ENCODE measurements around the gene ARID4B. TPM values are rescaled to one million over a fixed set of nuclear protein-coding genes. Genes with fewer than 3 reads are reported as not detected.
A peak's percentile ranks its signal among the peaks of the same experiment; 100 is the strongest.

The ARID4B gene
- total RNA-seq, 4 donors from 2014 or later: 26.7 to 49.2 (median 39.1) TPM

- H3K27me3 ChIP-seq: no peaks in the 10 kb centered on the region
- peak overlapping the region in 1 of 2 donors; percentile 93 for H3K4me3 ChIP-seq
- no peak for ATAC-seq
- WGBS, 2 donors (ENCODE audit: low coverage in 1 of 2): 8 to 12% methylated on average over 3 of the region's 3 CpGs
- peak overlapping the region in 1 of 4 donors; percentile 6 for H3K27ac ChIP-seq
- no peak for TF ChIP-seq POLR2AphosphoS5 (IDR thresholded peaks at IDR 0.05)
- no peak for TF ChIP-seq POLR2A (IDR thresholded peaks at IDR 0.05)
- TF ChIP-seq, protein P1, sequence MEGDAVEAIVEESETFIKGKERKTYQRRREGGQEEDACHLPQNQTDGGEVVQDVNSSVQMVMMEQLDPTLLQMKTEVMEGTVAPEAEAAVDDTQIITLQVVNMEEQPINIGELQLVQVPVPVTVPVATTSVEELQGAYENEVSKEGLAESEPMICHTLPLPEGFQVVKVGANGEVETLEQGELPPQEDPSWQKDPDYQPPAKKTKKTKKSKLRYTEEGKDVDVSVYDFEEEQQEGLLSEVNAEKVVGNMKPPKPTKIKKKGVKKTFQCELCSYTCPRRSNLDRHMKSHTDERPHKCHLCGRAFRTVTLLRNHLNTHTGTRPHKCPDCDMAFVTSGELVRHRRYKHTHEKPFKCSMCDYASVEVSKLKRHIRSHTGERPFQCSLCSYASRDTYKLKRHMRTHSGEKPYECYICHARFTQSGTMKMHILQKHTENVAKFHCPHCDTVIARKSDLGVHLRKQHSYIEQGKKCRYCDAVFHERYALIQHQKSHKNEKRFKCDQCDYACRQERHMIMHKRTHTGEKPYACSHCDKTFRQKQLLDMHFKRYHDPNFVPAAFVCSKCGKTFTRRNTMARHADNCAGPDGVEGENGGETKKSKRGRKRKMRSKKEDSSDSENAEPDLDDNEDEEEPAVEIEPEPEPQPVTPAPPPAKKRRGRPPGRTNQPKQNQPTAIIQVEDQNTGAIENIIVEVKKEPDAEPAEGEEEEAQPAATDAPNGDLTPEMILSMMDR (IDR thresholded peaks at IDR 0.05): no peak
- no peak for TF ChIP-seq EP300 (IDR thresholded peaks at IDR 0.05)
- H3K36me3 ChIP-seq: no peaks in the 10 kb centered on the region
- H3K4me1 ChIP-seq: peaks cover 5 to 75% (median 19%) of the 10 kb centered on the region in 3 donors
- no peaks in the 10 kb centered on the region for H3K9me3 ChIP-seq
Observed at GRCh38 chr1:235325139-235325538, 2.8 kb downstream of the ARID4B start.

DNA sequence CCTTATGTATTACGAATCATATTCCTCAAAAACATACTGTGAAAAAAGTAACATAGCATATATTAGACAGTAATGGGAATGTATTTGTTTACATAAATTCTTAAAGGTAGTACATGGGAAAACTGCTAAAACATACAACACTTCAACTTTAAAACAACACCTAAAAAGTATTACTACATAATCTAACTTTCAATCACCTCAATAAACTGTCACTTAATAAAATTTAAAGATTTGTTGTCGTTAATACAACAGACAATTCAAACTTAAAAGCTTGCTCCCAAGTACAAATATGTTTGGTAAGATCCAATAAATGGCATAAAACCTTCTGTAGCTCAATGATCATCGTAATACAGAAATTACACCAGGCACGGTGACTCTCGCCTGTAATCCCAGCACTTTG, 3.7 kb downstream of the ARID4B start:
- H3K36me3 ChIP-seq: peaks cover 0 to 6% of the 10 kb centered on the region in 2 donors

GRCh38 chr1:235320521-235321179, 7.3 kb downstream of the ARID4B start:
- ATAC-seq: no peak
- no peak overlapping the region for H3K27ac ChIP-seq
- H3K4me1 ChIP-seq: peaks cover 0 to 78% (median 13%) of the 10 kb centered on the region in 3 donors
- H3K4me3 ChIP-seq: no peak overlapping the region
- H3K27me3 ChIP-seq: no peaks in the 10 kb centered on the region
- no peak for TF ChIP-seq POLR2AphosphoS5 (IDR thresholded peaks at IDR 0.05)
- H3K36me3 ChIP-seq: peaks cover 0 to 18% of the 10 kb centered on the region in 2 donors
- no peaks in the 10 kb centered on the region for H3K9me3 ChIP-seq
- 80 to 88% methylated on average over 5 to 6 of the region's 6 CpGs for whole genome bisulfite sequencing, 2 donors (ENCODE audit: low coverage in 1 of 2)

More for the DNA sequence above, 3.7 kb downstream of the ARID4B start:
- Histone ChIP-seq H3K27me3 (no peaks in the 10 kb centered on the region), H3K27ac (no peak overlapping the region), H3K4me1 (peaks cover 0 to 75% (median 19%) of the 10 kb centered on the region in 3 donors), H3K4me3 (no peak overlapping the region), H3K9me3 (no peaks in the 10 kb centered on the region)
- 88 to 91% methylated on average over 5 of the region's 5 CpGs for WGBS, 2 donors (ENCODE audit: low coverage in 1 of 2)
- ATAC-seq: no peak
- TF ChIP-seq POLR2AphosphoS5 (IDR thresholded peaks at IDR 0.05) (no peak), EP300 (IDR thresholded peaks at IDR 0.05) (no peak), POLR2A (IDR thresholded peaks at IDR 0.05) (no peak)
- TF ChIP-seq, protein P1 (IDR thresholded peaks at IDR 0.05): no peak

- H3K27me3 ChIP-seq: no peaks in the 10 kb centered on the region
- H3K27ac ChIP-seq: no peak overlapping the region
- TF ChIP-seq POLR2A (IDR thresholded peaks at IDR 0.05): no peak
- H3K36me3 ChIP-seq: peaks cover 0 to 18% of the 10 kb centered on the region in 2 donors
- peaks cover 0 to 71% (median 3%) of the 10 kb centered on the region in 3 donors for H3K4me1 ChIP-seq
- ATAC-seq: no peak
- no peaks in the 10 kb centered on the region for H3K9me3 ChIP-seq
- H3K4me3 ChIP-seq: no peak overlapping the region
- 83 to 89% methylated on average over 1 of the region's 2 CpGs for WGBS, 2 donors (ENCODE audit: low coverage in 1 of 2)
Observed at GRCh38 chr1:235319255-235319654, 8.7 kb downstream of the ARID4B start.

DNA sequence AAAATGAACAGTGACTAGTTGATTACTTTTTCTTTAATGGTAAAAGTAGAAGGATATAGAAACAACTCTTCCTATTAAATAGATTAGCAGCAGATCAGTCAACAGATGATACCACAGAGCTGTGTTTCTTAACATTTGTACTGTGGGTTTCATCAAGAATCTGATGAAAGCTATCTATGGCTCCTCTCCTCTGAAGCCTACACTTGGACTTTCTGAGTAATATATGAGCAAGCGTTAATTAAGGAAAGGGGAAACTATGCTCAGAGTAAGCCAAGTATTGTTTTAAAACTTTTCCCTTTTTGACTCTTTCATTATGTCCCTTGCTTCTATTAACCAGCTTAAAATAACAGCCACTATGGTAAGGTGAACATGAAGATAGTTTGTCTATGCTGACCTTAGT, 10.8 kb downstream of the ARID4B start:
- H3K4me1 ChIP-seq: peaks cover 2 to 71% (median 14%) of the 10 kb centered on the region in 3 donors
- ATAC-seq: no peak

More for the DNA sequence above, 10.8 kb downstream of the ARID4B start:
- Histone ChIP-seq H3K27ac (no peak overlapping the region), H3K9me3 (no peaks in the 10 kb centered on the region), H3K27me3 (no peaks in the 10 kb centered on the region), H3K36me3 (peaks cover 0 to 18% of the 10 kb centered on the region in 2 donors), H3K4me3 (no peak overlapping the region)
- 20 to 40% methylated on average over 1 of the region's 1 CpG for WGBS, 2 donors (ENCODE audit: low coverage in 1 of 2)
- TF ChIP-seq EP300 (IDR thresholded peaks at IDR 0.05): no peak
- TF ChIP-seq POLR2A (IDR thresholded peaks at IDR 0.05): no peak
- TF ChIP-seq, protein P1 (IDR thresholded peaks at IDR 0.05): no peak
- no peak for TF ChIP-seq POLR2AphosphoS5 (IDR thresholded peaks at IDR 0.05)

All from gastroesophageal sphincter (tissue), 4 donors.